H9 (cell line): ENCODE measurements around the gene AFAP1L1. TPM values are rescaled to one million over a fixed set of nuclear protein-coding genes. Genes with fewer than 3 reads are reported as not detected.

Source experiments
- DNase-seq: peaks from one replicate; pipeline ENCODE4 v3.0.0-alpha.2; 2017
- H2AFZ ChIP-seq: one replicate; pipeline ENCODE4 v1.6.1; 2013; ENCODE audit warnings: mild to moderate bottlenecking, low read length, control low read depth, moderate library complexity
- H2AK5ac ChIP-seq: 2 replicates; pipeline ENCODE4 v1.6.1; 2013; ENCODE audit warnings: low read length, control low read depth, mixed read lengths; ENCODE audit not compliant: insufficient read length
- H2BK120ac ChIP-seq: one replicate; pipeline ENCODE4 v1.6.1; 2013; ENCODE audit warnings: low read depth, mild to moderate bottlenecking, low read length, control low read depth, inconsistent platforms; ENCODE audit not compliant: poor library complexity, severe bottlenecking
- H2BK12ac ChIP-seq: 2 replicates; pipeline ENCODE4 v1.6.1; 2013; ENCODE audit warnings: low read length, control low read depth, mixed read lengths, low read depth; ENCODE audit not compliant: insufficient read length
- H2BK15ac ChIP-seq: 2 replicates; pipeline ENCODE4 v1.6.1; 2013; ENCODE audit warnings: low read depth, low read length, control low read depth
- H2BK20ac ChIP-seq: one replicate; pipeline ENCODE4 v1.6.1; 2013; ENCODE audit warnings: low read depth, mild to moderate bottlenecking, low read length, control low read depth, inconsistent platforms; ENCODE audit not compliant: poor library complexity, severe bottlenecking
- H2BK5ac ChIP-seq: 2 replicates; pipeline ENCODE4 v1.6.1; 2013; ENCODE audit warnings: low read length, control low read depth, mixed read lengths; ENCODE audit not compliant: insufficient read length
- H3K14ac ChIP-seq: 2 replicates; pipeline ENCODE4 v1.6.1; 2013; ENCODE audit warnings: low read length, control low read depth; ENCODE audit not compliant: insufficient read depth
- H3K18ac ChIP-seq: 2 replicates; pipeline ENCODE4 v1.6.1; 2013; ENCODE audit warnings: low read depth, mild to moderate bottlenecking, mixed read lengths, low read length, control low read depth; ENCODE audit not compliant: insufficient read length
- H3K23ac ChIP-seq: 2 replicates; pipeline ENCODE4 v1.6.1; 2013; ENCODE audit warnings: low read length, control low read depth, mixed read lengths, low read depth; ENCODE audit not compliant: insufficient read length
- H3K23me2 ChIP-seq: 2 replicates; pipeline ENCODE4 v1.6.1; 2013; ENCODE audit warnings: low read depth, mild to moderate bottlenecking, mixed read lengths, low read length, control low read depth; ENCODE audit not compliant: insufficient read length, poor library complexity, severe bottlenecking
- H3K27ac ChIP-seq: 2 replicates; pipeline ENCODE4 v1.5.1; 2013; ENCODE audit warnings: low read length, control low read depth, mixed read lengths, low read depth; ENCODE audit not compliant: insufficient read length
- H3K27me3 ChIP-seq: 2 replicates; pipeline ENCODE4 v1.6.1; 2013; ENCODE audit warnings: low read length, control low read depth, inconsistent platforms; ENCODE audit not compliant: insufficient read depth
- H3K4ac ChIP-seq: 2 replicates; pipeline ENCODE4 v1.6.1; 2013; ENCODE audit warnings: low read depth, mild to moderate bottlenecking, control low read depth, inconsistent platforms, low read length, moderate library complexity
- H3K4me1 ChIP-seq: 2 replicates; pipeline ENCODE4 v1.6.1; 2013; ENCODE audit warnings: low read length, control low read depth, inconsistent platforms; ENCODE audit not compliant: insufficient read depth
- H3K4me2 ChIP-seq: 2 replicates; pipeline ENCODE4 v1.6.1; 2013; ENCODE audit warnings: low read length, control low read depth, mixed read lengths; ENCODE audit not compliant: insufficient read length, insufficient read depth
- H3K56ac ChIP-seq: 2 replicates; pipeline ENCODE4 v1.6.1; 2013; ENCODE audit warnings: low read depth, mild to moderate bottlenecking, mixed read lengths, low read length, control low read depth; ENCODE audit not compliant: insufficient read length
- H3K79me1 ChIP-seq: 2 replicates; pipeline ENCODE4 v1.6.1; 2013; ENCODE audit warnings: low read depth, mild to moderate bottlenecking, moderate library complexity, low read length, control low read depth, inconsistent platforms; ENCODE audit not compliant: insufficient read depth, poor library complexity, severe bottlenecking
- H3K79me2 ChIP-seq: 2 replicates; pipeline ENCODE4 v1.6.1; 2013; ENCODE audit warnings: low read length, control low read depth, inconsistent platforms; ENCODE audit not compliant: insufficient read depth
- H3K9ac ChIP-seq: 2 replicates; pipeline ENCODE4 v1.6.1; 2013; ENCODE audit warnings: low read length, control low read depth, mixed read lengths; ENCODE audit not compliant: insufficient read length; ENCODE audit errors: extremely low read depth
- H3K9me3 ChIP-seq: one replicate; pipeline ENCODE4 v1.6.1; 2013; ENCODE audit warnings: low read depth, low read length, inconsistent platforms; ENCODE audit not compliant: control insufficient read depth
- H3T11ph ChIP-seq: one replicate; pipeline ENCODE4 v1.6.1; 2013; ENCODE audit warnings: mild to moderate bottlenecking, low read length, control low read depth, inconsistent platforms
- H4K20me1 ChIP-seq: one replicate; pipeline ENCODE4 v1.6.1; 2013; ENCODE audit not compliant: control insufficient read depth, insufficient read length, insufficient read depth
- H4K5ac ChIP-seq: 2 replicates; pipeline ENCODE4 v1.6.1; 2013; ENCODE audit warnings: low read depth, mild to moderate bottlenecking, mixed read lengths, low read length, control low read depth; ENCODE audit not compliant: insufficient read length
- H4K8ac ChIP-seq: replicated peaks from 2 replicates; pipeline ENCODE4 v1.6.1; 2013; ENCODE audit warnings: low read length, control low read depth, mixed read lengths, low read depth; ENCODE audit not compliant: insufficient read length
- H4K91ac ChIP-seq: 2 replicates; pipeline ENCODE4 v1.6.1; 2013; ENCODE audit warnings: low read depth, mild to moderate bottlenecking, moderate library complexity, mixed read lengths, low read length, control low read depth; ENCODE audit not compliant: insufficient read length
- H3K27ac Mint-ChIP-seq, 3 experiments: 2 replicates in 2 of 3; 3 replicates in 1 of 3; pipeline ENCODE4 v1.8.0; 2020 to 2021; ENCODE audit warnings: mixed read lengths in 3 of 3, mild to moderate bottlenecking in 1 of 3, moderate library complexity in 1 of 3
- H3K27me3 Mint-ChIP-seq: 2 replicates; pipeline ENCODE4 v1.8.0; 2021; ENCODE audit warnings: low read depth, mild to moderate bottlenecking, moderate library complexity, mixed read lengths
- H3K36me3 Mint-ChIP-seq, 3 experiments: 2 replicates in 2 of 3; 3 replicates in 1 of 3; pipeline ENCODE4 v1.8.0; 2020 to 2021; ENCODE audit warnings: low read depth in 3 of 3, mixed read lengths in 3 of 3; ENCODE audit not compliant: insufficient read depth in 1 of 3
- H3K4me1 Mint-ChIP-seq, 2 experiments: 2 replicates each; pipeline ENCODE4 v1.8.0; 2020; ENCODE audit warnings: mixed read lengths in 2 of 2
- H3K4me3 Mint-ChIP-seq, 2 experiments: 2 replicates in 1 of 2; 3 replicates in 1 of 2; pipeline ENCODE4 v1.8.0; 2020 to 2021; ENCODE audit warnings: mild to moderate bottlenecking in 2 of 2, mixed read lengths in 2 of 2, moderate library complexity in 1 of 2
- H3K9me3 Mint-ChIP-seq, 2 experiments: 2 replicates in 1 of 2; 3 replicates in 1 of 2; pipeline ENCODE4 v1.8.0; 2020; ENCODE audit warnings: mild to moderate bottlenecking in 2 of 2, mixed read lengths in 2 of 2, moderate library complexity in 1 of 2
- WGBS: extraction: QIAGEN DNeasy Blood & Tissue Kit; methylation state at CpG from one replicate; pipeline ENCODE4 v1.1.7; 2013; ENCODE audit warnings: missing lambda C conversion rate, low lambda C conversion rate, mixed read lengths; ENCODE audit not compliant: insufficient read length; ENCODE audit errors: extremely low coverage; 5-methylcytosine and 5-hydroxymethylcytosine counted together
- total RNA-seq: library from RNA; stranded (reverse); gene quantifications from 2 replicates; pipeline ENCODE4 v1.2.1, GENCODE V29; 2021
- TF ChIP-seq, protein P1 (sequence below): fragments of 200-600 bp; sonication (generic); conservative IDR thresholded peaks from 3 replicates; pipeline ENCODE4 v1.8.0; 2021; ENCODE audit warnings: antibody characterized with exemption, mild to moderate bottlenecking

Gene AFAP1L1
- total RNA-seq, 1 experiment from 2014 or later = 1.8 TPM

DNA sequence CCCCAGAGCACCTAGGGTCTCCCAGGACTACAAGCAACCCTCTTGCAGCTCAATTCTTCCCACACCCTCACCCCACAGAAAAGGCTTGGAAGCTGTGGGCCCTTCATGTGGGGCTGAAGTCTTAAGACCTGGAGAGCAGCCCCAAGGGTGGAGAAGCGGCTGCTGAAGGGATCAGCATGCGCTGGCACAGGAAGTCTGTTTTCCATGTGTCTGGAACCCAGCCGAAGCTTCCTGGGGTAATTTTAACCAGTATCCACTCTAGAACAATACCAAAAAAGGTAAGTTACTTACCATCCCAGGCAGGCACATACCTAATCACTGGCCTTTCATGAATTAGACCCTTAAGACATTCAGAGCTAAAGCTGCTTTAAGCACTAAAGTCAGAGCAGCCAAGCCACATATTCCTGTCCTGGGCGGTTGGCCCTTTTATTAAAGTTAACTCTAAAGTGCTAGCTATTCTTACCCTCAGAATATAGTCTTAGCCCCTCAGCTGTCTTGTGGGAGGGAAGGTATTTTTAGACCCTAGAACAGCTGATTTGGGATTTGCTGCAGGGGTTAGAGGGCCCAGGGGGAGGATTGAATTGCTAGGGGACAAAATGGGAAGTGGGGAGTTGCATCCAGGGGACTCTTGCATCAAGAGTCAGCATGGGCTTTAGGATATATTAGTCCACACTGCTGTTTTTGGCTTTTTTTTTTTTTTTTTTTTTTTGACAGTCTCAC is 100.6 kb downstream of the AFAP1L1 start:
- DNase-seq = no peak
- no peaks in the 10 kb centered on the region for H3K79me2 ChIP-seq
- no peak overlapping the region for H3K56ac ChIP-seq
- WGBS = no CpG with 5 or more reads among the region's 4 CpGs
- H3K4me1 ChIP-seq = no peaks in the 10 kb centered on the region
- Mint-ChIP-seq H3K27ac (no peak overlapping the region; a peak in 1 of 7 replicates), H3K9me3 (no peaks in the 10 kb centered on the region; a peak in 1 of 5 replicates), H3K4me3 (no peak overlapping the region), H3K27me3 (no peaks in the 10 kb centered on the region), H3K4me1 (peaks cover 17 to 22% of the 10 kb centered on the region in 2 experiments), H3K36me3 (peaks cover 0 to 13% (median 0%) of the 10 kb centered on the region in 3 experiments; a peak in 4 of 7 replicates)
- H2BK120ac ChIP-seq = no peak overlapping the region
- no peak overlapping the region for H2AK5ac ChIP-seq
- H3K9me3 ChIP-seq = no peaks in the 10 kb centered on the region
- no peak overlapping the region for H3K9ac ChIP-seq
- no peaks in the 10 kb centered on the region for H3K23me2 ChIP-seq
- H2BK5ac ChIP-seq = no peak overlapping the region
- no peaks in the 10 kb centered on the region for H3K27me3 ChIP-seq
- H2BK12ac ChIP-seq = no peak overlapping the region
- no peak overlapping the region for H3K23ac ChIP-seq
- H4K5ac ChIP-seq = no peak overlapping the region
- H2BK15ac ChIP-seq = no peak overlapping the region
- no peak overlapping the region for H3K4me2 ChIP-seq
- no peak overlapping the region for H3T11ph ChIP-seq
- H4K8ac ChIP-seq = no peak overlapping the region
- no peak overlapping the region for H3K14ac ChIP-seq
- no peaks in the 10 kb centered on the region for H3K79me1 ChIP-seq
- TF ChIP-seq, protein P1, sequence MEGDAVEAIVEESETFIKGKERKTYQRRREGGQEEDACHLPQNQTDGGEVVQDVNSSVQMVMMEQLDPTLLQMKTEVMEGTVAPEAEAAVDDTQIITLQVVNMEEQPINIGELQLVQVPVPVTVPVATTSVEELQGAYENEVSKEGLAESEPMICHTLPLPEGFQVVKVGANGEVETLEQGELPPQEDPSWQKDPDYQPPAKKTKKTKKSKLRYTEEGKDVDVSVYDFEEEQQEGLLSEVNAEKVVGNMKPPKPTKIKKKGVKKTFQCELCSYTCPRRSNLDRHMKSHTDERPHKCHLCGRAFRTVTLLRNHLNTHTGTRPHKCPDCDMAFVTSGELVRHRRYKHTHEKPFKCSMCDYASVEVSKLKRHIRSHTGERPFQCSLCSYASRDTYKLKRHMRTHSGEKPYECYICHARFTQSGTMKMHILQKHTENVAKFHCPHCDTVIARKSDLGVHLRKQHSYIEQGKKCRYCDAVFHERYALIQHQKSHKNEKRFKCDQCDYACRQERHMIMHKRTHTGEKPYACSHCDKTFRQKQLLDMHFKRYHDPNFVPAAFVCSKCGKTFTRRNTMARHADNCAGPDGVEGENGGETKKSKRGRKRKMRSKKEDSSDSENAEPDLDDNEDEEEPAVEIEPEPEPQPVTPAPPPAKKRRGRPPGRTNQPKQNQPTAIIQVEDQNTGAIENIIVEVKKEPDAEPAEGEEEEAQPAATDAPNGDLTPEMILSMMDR = no peak
- H4K20me1 ChIP-seq = no peaks in the 10 kb centered on the region
- H3K4ac ChIP-seq = no peak overlapping the region
- no peak overlapping the region for H4K91ac ChIP-seq
- H3K27ac ChIP-seq = no peak overlapping the region
- H3K18ac ChIP-seq = no peak overlapping the region
- no peak overlapping the region for H2BK20ac ChIP-seq
- H2AFZ ChIP-seq = no peak overlapping the region
